ENCODE measurements around the gene PMPCA. TPM values are rescaled to one million over a fixed set of nuclear protein-coding genes. Genes with fewer than 3 reads are reported as not detected.

PMPCA gene
- total and polyA plus RNA-seq, 2 of the 13 experiments (the other 11 are each of a cell fraction or from before 2014, with no cell fraction given) = 70.2 to 88.4 TPM

GRCh38 chr9:136379003-136379287, 31.5 kb upstream of the PMPCA start:
- intact Hi-C loops (cut with micrococcal nuclease; ENCODE audit: unreplicated experiment) = no loop called here
- no peak for TF ChIP-seq ZNF333 (CRISPR knock-in tag; IDR thresholded peaks at IDR 0.05; ENCODE audit: borderline replicate concordance)
- no peak for TF ChIP-seq ZNF629 (CRISPR knock-in tag; conservative IDR thresholded peaks at IDR 0.05)
- TF ChIP-seq NFKBIZ (CRISPR knock-in tag; IDR thresholded peaks at IDR 0.05) = no peak
- no peak for TF ChIP-seq RXRB (CRISPR knock-in tag; IDR thresholded peaks at IDR 0.05; ENCODE audit: borderline replicate concordance)
- no peak for TF ChIP-seq MYNN (CRISPR knock-in tag; IDR thresholded peaks at IDR 0.05; ENCODE audit: low read depth)
- no peak for TF ChIP-seq HMGXB4 (CRISPR knock-in tag; IDR thresholded peaks at IDR 0.05; ENCODE audit: borderline replicate concordance in 1 of 2, low read depth in 1 of 2)
- no peak for TF ChIP-seq ATM (IDR thresholded peaks at IDR 0.05; ENCODE audit: borderline replicate concordance)
- TF ChIP-seq ZBTB21 (CRISPR knock-in tag; IDR thresholded peaks at IDR 0.05) = no peak
- TF ChIP-seq MTA1 (CRISPR knock-in tag; IDR thresholded peaks at IDR 0.05; ENCODE audit: borderline replicate concordance) = no peak
- no peak for TF ChIP-seq GRHL1 (CRISPR knock-in tag; conservative IDR thresholded peaks at IDR 0.05)
- TF ChIP-seq HNF4A (CRISPR knock-in tag; IDR thresholded peaks at IDR 0.05) = no peak
- no peak for TF ChIP-seq SMYD3 (CRISPR knock-in tag; IDR thresholded peaks at IDR 0.05)
- no peak for TF ChIP-seq PLRG1 (conservative IDR thresholded peaks at IDR 0.05)
- TF ChIP-seq ZNF691 (CRISPR knock-in tag; IDR thresholded peaks at IDR 0.05; ENCODE audit: borderline replicate concordance, low read depth) = no peak
- no peak for TF ChIP-seq SIX1 (CRISPR knock-in tag; IDR thresholded peaks at IDR 0.05; ENCODE audit: borderline replicate concordance)
- no peak for TF ChIP-seq EHMT2 (IDR thresholded peaks at IDR 0.05; ENCODE audit: borderline replicate concordance, low read depth, low read length)
- TF ChIP-seq HDAC1 (CRISPR knock-in tag; IDR thresholded peaks at IDR 0.05) = no peak
- no peak for TF ChIP-seq STAG1 (CRISPR knock-in tag; IDR thresholded peaks at IDR 0.05)
- no peaks in the 10 kb centered on the region for H3K9me3 ChIP-seq (ENCODE audit: low read length)
- peaks cover 18 to 28% of the 10 kb centered on the region in 2 experiments; a peak in 3 of 5 replicates for H3K36me3 ChIP-seq (replicated peaks in 1 of 2; ENCODE audit: control insufficient read depth in 1 of 2, insufficient read depth in 2 of 2, low read length in 2 of 2)
- H4K20me1 ChIP-seq (ENCODE audit: insufficient read depth, low read length) = no peaks in the 10 kb centered on the region
- POLR2A ChIA-PET = no interaction called here
- WGBS (ENCODE audit: low lambda C conversion rate) = 95% methylated on average over 12 of the region's 18 CpGs
- no peak overlapping the region for H3K4me2 ChIP-seq (ENCODE audit: low read depth, low read length)
- in situ Hi-C loops (cut with HindIII; ENCODE audit: extremely low pct_ligation_motif_present, low pct_unique_long_range_greater_than_20kb) = no loop called here
- peaks cover 10% of the 10 kb centered on the region for H3K4me1 ChIP-seq (ENCODE audit: insufficient read depth, low read length)
- no peaks in the 10 kb centered on the region for H3K27me3 ChIP-seq (ENCODE audit: control insufficient read depth in 1 of 2, insufficient read depth in 2 of 2, low read length in 2 of 2)
- H3K4me3 ChIP-seq (replicated peaks in 1 of 3; ENCODE audit: insufficient read depth in 1 of 3, low read depth in 2 of 3, low read length in 3 of 3) = no peak overlapping the region
- H3K27ac ChIP-seq (ENCODE audit: extremely low read length, insufficient read depth, low read length) = no peak overlapping the region
- H3K79me2 ChIP-seq (ENCODE audit: insufficient read depth, low read length) = no peaks in the 10 kb centered on the region
- CTCF ChIA-PET (ENCODE audit: low intra/inter-chr PET ratio, low total read pairs) = no interaction called here
- H3K9ac ChIP-seq (ENCODE audit: insufficient read depth, low read depth, low read length) = no peak overlapping the region
- ATAC-seq = no peak
- FAIRE-seq = no peak
- H2AFZ ChIP-seq (ENCODE audit: low read length) = no peak overlapping the region
- no peak for DNase-seq (ENCODE audit: low spot score)
- BruUV-seq (replicated peaks) = no TSS peak

All from HepG2 (cell line).